ENCODE data around the gene MYO7B. TPM values are rescaled to one million over a fixed set of nuclear protein-coding genes. Genes with fewer than 3 reads are reported as not detected.

The MYO7B gene
- total RNA-seq, 1 experiment from 2014 or later, result 0.05 TPM

- CTCF ChIA-PET, result no interaction called here
- TF ChIP-seq CTCF (IDR thresholded peaks at IDR 0.05; ENCODE audit: unreplicated experiment), result no peak
- no TSS peak for BruUV-seq (replicated peaks)
- no peak for DNase-seq
- no peaks in the 10 kb centered on the region for H3K9me3 Mint-ChIP-seq (ENCODE audit: low read depth, unreplicated experiment)
- intact Hi-C loops (cut with micrococcal nuclease; ENCODE audit: unreplicated experiment), result no loop called here
- H3K27me3 Mint-ChIP-seq (ENCODE audit: unreplicated experiment), result peaks cover 58% of the 10 kb centered on the region
- H3K36me3 Mint-ChIP-seq (ENCODE audit: insufficient read depth, unreplicated experiment), result no peaks in the 10 kb centered on the region
- no peaks in the 10 kb centered on the region for H3K4me1 Mint-ChIP-seq (ENCODE audit: low read depth, unreplicated experiment)
- no peak overlapping the region for H3K27ac Mint-ChIP-seq (ENCODE audit: unreplicated experiment)
- H3K4me3 Mint-ChIP-seq (ENCODE audit: low read depth, unreplicated experiment), result no peak overlapping the region
Observed at GRCh38 chr2:127681976-127682857, 146.7 kb downstream of the MYO7B start.

GRCh38 chr2:127683056-127683455, 147.6 kb downstream of the MYO7B start:
- H3K27ac Mint-ChIP-seq (ENCODE audit: unreplicated experiment), result no peak overlapping the region
- CTCF ChIA-PET, result no interaction called here

GRCh38 chr2:127683757-127684156, 148.3 kb downstream of the MYO7B start:
- no TSS peak for BruUV-seq (replicated peaks)
- TF ChIP-seq CTCF (IDR thresholded peaks at IDR 0.05; ENCODE audit: unreplicated experiment), result no peak
- DNase-seq, result no peak
- no peak overlapping the region for H3K27ac Mint-ChIP-seq (ENCODE audit: unreplicated experiment)
- peaks cover 2% of the 10 kb centered on the region for H3K9me3 Mint-ChIP-seq (ENCODE audit: low read depth, unreplicated experiment)
- intact Hi-C loops (cut with micrococcal nuclease; ENCODE audit: unreplicated experiment), result no loop called here
- H3K4me1 Mint-ChIP-seq (ENCODE audit: low read depth, unreplicated experiment), result no peaks in the 10 kb centered on the region
- no peak overlapping the region for H3K4me3 Mint-ChIP-seq (ENCODE audit: low read depth, unreplicated experiment)
- CTCF ChIA-PET, result no interaction called here
- no peaks in the 10 kb centered on the region for H3K36me3 Mint-ChIP-seq (ENCODE audit: insufficient read depth, unreplicated experiment)
- H3K27me3 Mint-ChIP-seq (ENCODE audit: unreplicated experiment), result peaks cover 42% of the 10 kb centered on the region

More at GRCh38 chr2:127683056-127683455, 147.6 kb downstream of the MYO7B start:
- no TSS peak for BruUV-seq (replicated peaks)
- no peak for DNase-seq
- H3K9me3 Mint-ChIP-seq (ENCODE audit: low read depth, unreplicated experiment), result no peaks in the 10 kb centered on the region
- no peak for TF ChIP-seq CTCF (IDR thresholded peaks at IDR 0.05; ENCODE audit: unreplicated experiment)
- intact Hi-C loops (cut with micrococcal nuclease; ENCODE audit: unreplicated experiment), result no loop called here
- peaks cover 49% of the 10 kb centered on the region for H3K27me3 Mint-ChIP-seq (ENCODE audit: unreplicated experiment)
- no peak overlapping the region for H3K4me3 Mint-ChIP-seq (ENCODE audit: low read depth, unreplicated experiment)
- H3K4me1 Mint-ChIP-seq (ENCODE audit: low read depth, unreplicated experiment), result no peaks in the 10 kb centered on the region
- no peaks in the 10 kb centered on the region for H3K36me3 Mint-ChIP-seq (ENCODE audit: insufficient read depth, unreplicated experiment)

- no peak overlapping the region for H3K27ac Mint-ChIP-seq (ENCODE audit: unreplicated experiment)
- no peak for DNase-seq
- peaks cover 35% of the 10 kb centered on the region for H3K27me3 Mint-ChIP-seq (ENCODE audit: unreplicated experiment)
- intact Hi-C loops (cut with micrococcal nuclease; ENCODE audit: unreplicated experiment), result no loop called here
- BruUV-seq (replicated peaks), result no TSS peak
- H3K4me1 Mint-ChIP-seq (ENCODE audit: low read depth, unreplicated experiment), result no peaks in the 10 kb centered on the region
- peaks cover 3% of the 10 kb centered on the region for H3K9me3 Mint-ChIP-seq (ENCODE audit: low read depth, unreplicated experiment)
- H3K36me3 Mint-ChIP-seq (ENCODE audit: insufficient read depth, unreplicated experiment), result no peaks in the 10 kb centered on the region
- TF ChIP-seq CTCF (IDR thresholded peaks at IDR 0.05; ENCODE audit: unreplicated experiment), result no peak
- no peak overlapping the region for H3K4me3 Mint-ChIP-seq (ENCODE audit: low read depth, unreplicated experiment)
- CTCF ChIA-PET, result no interaction called here
Observed at GRCh38 chr2:127685410-127686080, 150.1 kb downstream of the MYO7B start.

Other genes with a start within 250 kb of the MYO7B start
- 41.3 and 42.1 TPM in 2 replicates for gene ERCC3, start 241.5 kb upstream of the MYO7B start, total RNA-seq (2022)
- gene MAP3K2, start 147.7 kb upstream of the MYO7B start, total RNA-seq (2022), result 60.4 and 60.9 TPM in 2 replicates
- 0.59 TPM in 1 of 2 replicates, not detected in the other for gene PROC, start 117.3 kb upstream of the MYO7B start, total RNA-seq (2022)
- gene IWS1, start 9.2 kb upstream of the MYO7B start, total RNA-seq (2022), result 47.6 and 48.9 TPM in 2 replicates
- not detected in 2 replicates for gene GPR17, start 110.5 kb downstream of the MYO7B start, total RNA-seq (2022)
- 0.31 TPM in 1 of 2 replicates, not detected in the other for gene LIMS2, start 139.8 kb downstream of the MYO7B start, total RNA-seq (2022)
- gene SFT2D3, start 165.8 kb downstream of the MYO7B start, total RNA-seq (2022), result 8.7 and 9.3 TPM in 2 replicates

Measured in Calu3 (cell line).